ENCODE measurements around the gene LCN15. TPM values are rescaled to one million over a fixed set of nuclear protein-coding genes. Genes with fewer than 3 reads are reported as not detected.
A peak's percentile ranks its signal among the peaks of the same experiment; 100 is the strongest.

The LCN15 gene
- total and polyA plus RNA-seq, 2 of the 13 experiments (the other 11 are each of a cell fraction or from before 2014, with no cell fraction given), result 1.3 to 53.7 TPM

DNA sequence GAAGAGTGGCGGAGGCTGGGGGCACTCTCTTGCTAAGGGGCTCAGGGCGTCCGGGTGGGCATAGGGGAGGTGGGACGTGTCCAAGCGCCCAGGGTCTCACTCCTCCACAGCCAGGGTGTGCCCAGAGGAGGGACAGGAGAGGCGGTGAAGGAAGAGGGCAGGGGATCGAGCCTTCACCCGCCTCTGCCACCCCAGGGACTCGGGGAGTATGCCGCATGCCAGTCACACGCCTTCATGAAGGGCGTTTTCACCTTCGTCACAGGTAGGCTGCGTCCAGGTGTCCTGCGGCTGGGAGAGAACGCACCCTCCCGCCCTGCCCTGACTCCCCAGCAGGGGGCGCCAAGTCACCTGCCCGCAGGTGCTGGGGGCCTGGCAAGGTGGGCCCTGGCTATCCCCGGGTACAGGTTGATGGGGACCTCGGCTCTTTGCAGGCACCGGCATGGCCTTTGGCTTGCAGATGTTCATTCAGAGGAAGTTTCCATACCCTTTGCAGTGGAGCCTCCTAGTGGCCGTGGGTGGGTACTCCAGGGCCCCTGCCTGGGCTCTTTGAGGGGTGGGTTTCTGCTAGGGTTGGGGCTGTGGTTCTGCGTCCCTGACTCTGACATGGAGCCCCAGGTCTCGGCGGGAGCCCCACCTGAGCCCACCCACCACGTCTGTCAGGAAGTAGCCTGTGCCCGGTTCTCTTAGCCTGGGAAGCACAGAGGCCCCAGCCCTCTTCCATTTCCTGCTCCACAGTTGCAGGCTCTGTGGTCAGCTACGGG, 27.4 kb upstream of the LCN15 start (continued):
- peak; percentile 63; the same call in 1 of the 2 replicates for TF ChIP-seq ZNF83 (CRISPR knock-in tag; IDR thresholded peaks at IDR 0.05; ENCODE audit: borderline replicate concordance)

- BruUV-seq (replicated peaks), result no TSS peak
- POLR2A ChIA-PET, result interaction anchor here (0.7 to 1.6 kb wide), 8 partner anchors 9 to 280 kb away, joined by 3 to 22 read pairs (median 5); partner anchors contain the start of genes AJM1, RABL6 and SAPCD2
- peak within 1 kb of the TSS; percentile 78 to 98 (median 82) for H3K4me3 ChIP-seq (replicated peaks in 1 of 3; ENCODE audit: insufficient read depth in 1 of 3, low read depth in 2 of 3, low read length in 3 of 3)
- H3K27me3 ChIP-seq (ENCODE audit: control insufficient read depth in 1 of 2, insufficient read depth in 2 of 2, low read length in 2 of 2), result no peaks in the 10 kb centered on the region; a peak in 1 of 5 replicates
- peak within 1 kb of the TSS; percentile 91 for H3K9ac ChIP-seq (ENCODE audit: insufficient read depth, low read depth, low read length)
- H4K20me1 ChIP-seq (ENCODE audit: insufficient read depth, low read length), result no peaks in the 10 kb centered on the region
- H3K79me2 ChIP-seq (ENCODE audit: insufficient read depth, low read length), result peaks cover 28% of the 10 kb centered on the region
- in situ Hi-C loops (cut with HindIII; ENCODE audit: extremely low pct_ligation_motif_present, low pct_unique_long_range_greater_than_20kb), result no loop called here
- DNase-seq (ENCODE audit: low spot score) (peak; percentile 97), FAIRE-seq (peak; percentile 39), ATAC-seq (peak; percentile 84)
- H2AFZ ChIP-seq (ENCODE audit: low read length), result no peak within 1 kb of the TSS
- 3% methylated on average over 7 of the region's 70 CpGs for WGBS (ENCODE audit: low lambda C conversion rate)
- H3K4me1 ChIP-seq (ENCODE audit: insufficient read depth, low read length), result peaks cover 82% of the 10 kb centered on the region
- intact Hi-C loops (cut with micrococcal nuclease; ENCODE audit: unreplicated experiment), result no loop called here
- H3K9me3 ChIP-seq (ENCODE audit: low read length), result no peaks in the 10 kb centered on the region
- CTCF ChIA-PET (ENCODE audit: low intra/inter-chr PET ratio, low total read pairs), result interaction anchor here (1.1 kb wide), 1 partner anchor 50 kb away, joined by 3 read pairs; no protein-coding TSS in a partner anchor
- peak within 1 kb of the TSS; percentile 91 for H3K27ac ChIP-seq (ENCODE audit: extremely low read length, insufficient read depth, low read length)
- 0 out of 5 replicates have a peak, but pooled peaks cover 0 to 12% of the 10 kb centered on the region in 2 experiments for H3K36me3 ChIP-seq (replicated peaks in 1 of 2; ENCODE audit: control insufficient read depth in 1 of 2, insufficient read depth in 2 of 2, low read length in 2 of 2)
- H3K4me2 ChIP-seq (ENCODE audit: low read depth, low read length), result peak within 1 kb of the TSS; percentile 96
- TF ChIP-seq ZNF639 (CRISPR knock-in tag; conservative IDR thresholded peaks at IDR 0.05) (no peak), SP5 (CRISPR knock-in tag; IDR thresholded peaks at IDR 0.05; ENCODE audit: borderline replicate concordance, low read depth) (peak; percentile 77), ZNF264 (CRISPR knock-in tag; IDR thresholded peaks at IDR 0.05) (peak; percentile 81; the same call in 1 of the 2 replicates), ZFX (CRISPR knock-in tag; IDR thresholded peaks at IDR 0.05; ENCODE audit: low read depth) (peak; percentile 67; the same call in 1 of the 2 replicates), KDM5A (IDR thresholded peaks at IDR 0.05; ENCODE audit: borderline replicate concordance, low read length) (no peak), MLX (CRISPR knock-in tag; IDR thresholded peaks at IDR 0.05) (peak; percentile 55; the same call in 1 of the 2 replicates), KAT7 (CRISPR knock-in tag; IDR thresholded peaks at IDR 0.05; ENCODE audit: borderline replicate concordance) (no peak; the same call in 1 of the 2 replicates), ETS1 (CRISPR knock-in tag; IDR thresholded peaks at IDR 0.05) (no peak), MEF2D (CRISPR knock-in tag; IDR thresholded peaks at IDR 0.05) (0 out of 2 replicates have a peak, but pooled peaks have one; percentile 45), CBX2 (IDR thresholded peaks at IDR 0.05; ENCODE audit: low read depth, low read length) (no peak), CBX2 (CRISPR knock-in tag; IDR thresholded peaks at IDR 0.05; ENCODE audit: low read depth) (no peak), HNRNPK (IDR thresholded peaks at IDR 0.05; ENCODE audit: low read depth, low read length, poor library complexity, severe bottlenecking) (peak; percentile 39), POLR2G (IDR thresholded peaks at IDR 0.05; ENCODE audit: low read depth, low read length) (peak; percentile 59), JDP2 (CRISPR knock-in tag; IDR thresholded peaks at IDR 0.05; ENCODE audit: borderline replicate concordance) (no peak), TAF15 (IDR thresholded peaks at IDR 0.05; ENCODE audit: low read depth, low read length, poor library complexity, severe bottlenecking) (no peak)
These were observed 26.6 kb upstream of the LCN15 start, which contains the start of gene TMEM141 for GRCh38 chr9:136790640-136791515. TMEM141 (plus strand) TSS chr9:136791344; CDS start chr9:136791371, 27 bp downstream.
